GM12878 (cell line): ENCODE measurements around the gene AGBL1. TPM values are rescaled to one million over a fixed set of nuclear protein-coding genes. Genes with fewer than 3 reads are reported as not detected.

Experiments used
- ATAC-seq: fragments of 200-7000 bp; cut with Tn5 transposase; 3 replicates; pipeline ENCODE4 v1.9.1; 2020; ENCODE audit warnings: mild to moderate bottlenecking, moderate library complexity
- BruUV-seq: library from RNA; stranded (reverse); fragments of 400-500 nt; replicated peaks from 2 replicates; lab custom pipeline; 2021; lab: Mats Ljungman, UMichigan
- CTCF ChIA-PET: fragments of 300-600 bp; sonication (Branson Sonifier 250); formaldehyde crosslinking; extraction: SDS; loops from one replicate; lab custom pipeline; 2021; ENCODE audit warnings: inconsistent platforms; lab: Yijun Ruan, JAX
- POLR2A ChIA-PET: fragments of 350-600 bp; formaldehyde crosslinking; extraction: SDS; loops from one replicate; lab custom pipeline; 2021; ENCODE audit warnings: inconsistent platforms; lab: Charles Lee
- RAD21 ChIA-PET: fragments of 300-600 bp; sonication (Branson Sonifier 250); formaldehyde crosslinking; loops from one replicate; lab custom pipeline; 2023; ENCODE audit warnings: antibody characterized with exemption; ENCODE audit not compliant: unreplicated experiment; lab: Charles Lee
- SMC1A ChIA-PET: fragments of 300-600 bp; sonication (Branson Sonifier 250); formaldehyde crosslinking; loops from one replicate; lab custom pipeline; 2023; ENCODE audit not compliant: unreplicated experiment, uncharacterized antibody; lab: Charles Lee
- DNase-seq: peaks from one replicate; pipeline ENCODE4 v3.0.0-alpha.2; 2011; ENCODE audit warnings: low read depth, low spot score
- FAIRE-seq: peaks from 3 replicates; lab custom pipeline; 2011; peaks lifted over from hg19 to GRCh38; lab: Jason Lieb, UNC
- H2AFZ ChIP-seq: 2 replicates; pipeline ENCODE4 v1.6.0; 2011; ENCODE audit warnings: low read depth, low read length, control low read depth; ENCODE audit not compliant: control insufficient read depth
- H3K27ac ChIP-seq: 2 replicates; pipeline ENCODE4 v1.5.1; 2011; ENCODE audit warnings: control low read depth; ENCODE audit not compliant: control insufficient read depth, insufficient read depth
- H3K27me3 ChIP-seq, 2 experiments: replicated peaks in 1 of 2; 2 replicates each; pipeline versions ENCODE4 v1.6.0 to v1.6.1; 2011; ENCODE audit warnings: low read length in 1 of 2; ENCODE audit not compliant: control insufficient read depth in 2 of 2, insufficient read depth in 2 of 2
- H3K36me3 ChIP-seq, 2 experiments: 2 replicates each; pipeline ENCODE4 v1.5.1; 2011; ENCODE audit warnings: low read length in 1 of 2; ENCODE audit not compliant: control insufficient read depth in 2 of 2, insufficient read depth in 2 of 2
- H3K4me1 ChIP-seq: 2 replicates; pipeline ENCODE4 v1.6.1; 2011; ENCODE audit warnings: mild to moderate bottlenecking, low read length, moderate library complexity, mixed read lengths; ENCODE audit not compliant: control insufficient read depth, insufficient read depth
- H3K4me2 ChIP-seq: 2 replicates; pipeline ENCODE4 v1.6.0; 2011; ENCODE audit warnings: control low read depth; ENCODE audit not compliant: control insufficient read depth, insufficient read depth
- H3K4me3 ChIP-seq: fragments of 200-600 bp; sonication (generic); 2 replicates; pipeline ENCODE4 v1.5.1; 2016
- H3K79me2 ChIP-seq: 2 replicates; pipeline ENCODE4 v1.6.0; 2011; ENCODE audit warnings: low read length; ENCODE audit not compliant: control insufficient read depth, insufficient read depth
- H3K9ac ChIP-seq: 2 replicates; pipeline ENCODE4 v1.8.0; 2011; ENCODE audit warnings: low read length, control low read depth, mixed read lengths; ENCODE audit not compliant: control insufficient read depth, insufficient read depth
- H3K9me3 ChIP-seq: replicated peaks from 3 replicates; pipeline ENCODE4 v1.5.1; 2011; ENCODE audit warnings: mild to moderate bottlenecking, low read length; ENCODE audit not compliant: control insufficient read depth, insufficient read depth
- H4K20me1 ChIP-seq: 2 replicates; pipeline ENCODE4 v1.6.0; 2011; ENCODE audit not compliant: control insufficient read depth, insufficient read depth
- ATF7 ChIP-seq: fragments of 450-650 bp; IDR thresholded peaks from 2 replicates; pipeline ENCODE4 v1.6.1; 2016; ENCODE audit warnings: low read depth, mild to moderate bottlenecking
- CEBPB ChIP-seq, 2 experiments: fragments of 150-350 bp in 1 of 2; IDR thresholded peaks; 2 replicates each; pipeline ENCODE4 v1.6.1; 2012 to 2014; ENCODE audit warnings: low read depth in 2 of 2, low read length in 2 of 2, borderline replicate concordance in 1 of 2, inconsistent platforms in 1 of 2
- ESRRA ChIP-seq: IDR thresholded peaks from 2 replicates; pipeline ENCODE4 v1.6.1; 2012; ENCODE audit warnings: mild to moderate bottlenecking, low read length, improper control_type of control experiment
- ETV6 ChIP-seq, 2 experiments: fragments of 450-650 bp in 1 of 2; IDR thresholded peaks in 1 of 2; conservative IDR thresholded peaks in 1 of 2; 2 replicates each; pipeline ENCODE4 v1.6.1; 2014; ENCODE audit warnings: antibody characterized with exemption in 1 of 2, borderline replicate concordance in 1 of 2, low read depth in 1 of 2, mild to moderate bottlenecking in 1 of 2, moderate library complexity in 1 of 2
- GABPA ChIP-seq: IDR thresholded peaks from 2 replicates; pipeline ENCODE4 v1.6.1; 2014; ENCODE audit warnings: antibody characterized with exemption, low read depth, mild to moderate bottlenecking, inconsistent platforms
- GATAD2B ChIP-seq: fragments of 450-650 bp; conservative IDR thresholded peaks from 2 replicates; pipeline ENCODE4 v1.6.1; 2017; ENCODE audit warnings: low read depth, mild to moderate bottlenecking, moderate library complexity
- HDAC2 ChIP-seq: fragments of 200-600 bp; sonication (generic); IDR thresholded peaks from 2 replicates; pipeline ENCODE4 v1.6.1; 2017
- HDAC6 ChIP-seq: fragments of 200-600 bp; sonication (generic); IDR thresholded peaks from one replicate; pipeline ENCODE4 v1.8.0; 2017; ENCODE audit warnings: antibody characterized with exemption; ENCODE audit not compliant: unreplicated experiment
- MEF2B ChIP-seq: fragments of 450-650 bp; IDR thresholded peaks from 2 replicates; pipeline ENCODE4 v1.6.1; 2018; ENCODE audit warnings: mild to moderate bottlenecking, moderate library complexity; ENCODE audit not compliant: partially characterized antibody, poor library complexity, severe bottlenecking
- NFIC ChIP-seq: IDR thresholded peaks from 2 replicates; pipeline ENCODE4 v1.6.1; 2012; ENCODE audit warnings: low read depth, mild to moderate bottlenecking, inconsistent platforms, low read length, moderate library complexity
- PAX5 ChIP-seq: IDR thresholded peaks from 2 replicates; pipeline ENCODE4 v1.6.1; 2011; ENCODE audit warnings: low read depth, low read length, borderline replicate concordance
- POU2F2 ChIP-seq: IDR thresholded peaks from 3 replicates; pipeline ENCODE4 v1.6.1; 2011; ENCODE audit warnings: low read depth, mild to moderate bottlenecking, low read length, borderline replicate concordance
- RB1 ChIP-seq: fragments of 450-650 bp; formaldehyde crosslinking; IDR thresholded peaks from 2 replicates; pipeline ENCODE4 v1.6.1; 2017; ENCODE audit warnings: mild to moderate bottlenecking, borderline replicate concordance
- TCF3 ChIP-seq: IDR thresholded peaks from 2 replicates; pipeline ENCODE4 v1.6.1; 2012; ENCODE audit warnings: low read depth, mild to moderate bottlenecking, low read length, borderline replicate concordance; ENCODE audit not compliant: insufficient read depth
- TCF7 ChIP-seq: IDR thresholded peaks from 2 replicates; pipeline ENCODE4 v1.6.1; 2014; ENCODE audit warnings: antibody characterized with exemption, borderline replicate concordance
- YBX1 ChIP-seq: fragments of 450-650 bp; IDR thresholded peaks from 2 replicates; pipeline ENCODE4 v1.6.1; 2016; ENCODE audit warnings: antibody characterized with exemption
- ZNF207 ChIP-seq: fragments of 450-650 bp; IDR thresholded peaks from 2 replicates; pipeline ENCODE4 v1.6.1; 2014; ENCODE audit warnings: antibody characterized with exemption, mild to moderate bottlenecking, borderline replicate concordance
- WGBS: methylation state at CpG from one replicate; pipeline ENCODE4 v1.1.6; 2016; ENCODE audit warnings: low lambda C conversion rate; ENCODE audit not compliant: insufficient replicate concordance, insufficient coverage; ENCODE audit errors: missing lambda C conversion rate; 5-methylcytosine and 5-hydroxymethylcytosine counted together
- in situ Hi-C: fragments of 300-500 bp; cut with MboI; formaldehyde crosslinking; loops from 9 replicates; pipeline ENCODE4 v1.14.3; 2018; ENCODE audit warnings: mixed read lengths
- intact Hi-C: fragments of 100-400 bp; cut with micrococcal nuclease; formaldehyde crosslinking; loops from one replicate; pipeline ENCODE4 v1.14.2; 2022; ENCODE audit not compliant: unreplicated experiment
- polyA plus RNA-seq, 11 experiments: library from polyadenylated mRNA; depleted of rRNA in 4 of 11; unstranded in 6 of 11; stranded (reverse) in 5 of 11; fragments of >200 nt; fragmentation: Nextera tagmentation in 4 of 11; fragmentation: Illumina TruSeq in 1 of 11; extraction: Ambion mirVana in 4 of 11; extraction: Trizol in 1 of 11; gene quantifications; 1 replicate in 1 of 11; 2 replicates in 10 of 11; pipeline versions ENCODE4 v1.2.1 to v1.2.3, GENCODE V29; 2011 to 2016; ENCODE audit warnings: inconsistent platforms in 2 of 11, missing spikeins in 2 of 11, low read depth in 1 of 11
- total RNA-seq, 4 experiments: library from RNA; depleted of rRNA in 3 of 4; stranded (reverse); fragments of >200 nt in 3 of 4; fragmentation: Illumina TruSeq in 1 of 4; extraction: Trizol in 1 of 4; gene quantifications; 2 replicates each; pipeline versions ENCODE4 v1.2.1 to v1.2.3, GENCODE V29; 2013 to 2021

Gene AGBL1
- total and polyA plus RNA-seq, 10 of the 15 experiments (the other 5 are each of a cell fraction or from before 2014, with no cell fraction given), result not detected

DNA sequence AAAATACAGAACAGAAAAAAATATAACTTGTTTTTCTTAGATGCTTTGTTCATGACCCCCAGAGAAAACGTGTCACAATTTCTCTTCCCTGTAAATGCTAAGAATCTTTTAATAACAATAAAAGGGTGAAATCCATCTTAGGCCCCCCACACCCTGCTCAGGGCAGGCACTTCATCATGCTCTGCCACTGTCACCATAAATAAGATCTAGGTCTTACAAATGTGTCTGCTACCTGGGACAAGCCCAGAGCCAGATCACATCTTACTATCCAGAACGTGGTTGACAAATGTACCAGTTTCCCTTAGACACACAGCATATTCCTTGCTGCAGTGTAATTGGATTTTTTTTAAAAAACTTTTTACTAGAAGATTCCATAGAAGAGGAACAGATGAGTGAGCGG is 795.4 kb downstream of the AGBL1 start:
- no peaks in the 10 kb centered on the region for H3K79me2 ChIP-seq
- TF ChIP-seq HDAC6 (no peak), ESRRA (no peak), ATF7 (no peak), CEBPB (IDR thresholded peaks at IDR 0.05; ENCODE audit: borderline replicate concordance in 1 of 2, low read depth in 2 of 2, low read length in 2 of 2) (no peak), PAX5 (no peak), YBX1 (no peak), GATAD2B (no peak), HDAC2 (no peak), TCF3 (no peak), NFIC (no peak), TCF7 (no peak), POU2F2 (no peak), MEF2B (no peak), ZNF207 (no peak), GABPA (no peak), ETV6 (conservative IDR thresholded peaks at IDR 0.05 in 1 of 2, IDR thresholded peaks at IDR 0.05 in 1 of 2; ENCODE audit: borderline replicate concordance in 1 of 2, low read depth in 1 of 2) (no peak), RB1 (no peak)
- BruUV-seq, result no TSS peak
- intact Hi-C loops (no loop called here), in situ Hi-C loops (no loop called here)
- H3K36me3 ChIP-seq, result no peaks in the 10 kb centered on the region
- no peak overlapping the region for H3K4me2 ChIP-seq
- no peaks in the 10 kb centered on the region for H4K20me1 ChIP-seq
- no peak overlapping the region for H3K9ac ChIP-seq
- POLR2A ChIA-PET, result no interaction called here
- H3K27ac ChIP-seq, result no peak overlapping the region
- RAD21 ChIA-PET, result no interaction called here
- H2AFZ ChIP-seq, result no peak overlapping the region
- no peaks in the 10 kb centered on the region for H3K9me3 ChIP-seq
- WGBS, result 26% methylated on average over 3 of the region's 3 CpGs
- no peaks in the 10 kb centered on the region for H3K4me1 ChIP-seq
- FAIRE-seq (no peak), ATAC-seq (no peak), DNase-seq (no peak)
- no peak overlapping the region for H3K4me3 ChIP-seq
- H3K27me3 ChIP-seq, result no peaks in the 10 kb centered on the region
- SMC1A ChIA-PET, result no interaction called here
- CTCF ChIA-PET, result no interaction called here
